HG03064 (cell line): Measurements from ENCODE around the gene PTGER1.

ENCODE experiments used
- ATAC-seq: cut with Tn5 transposase; IDR thresholded peaks from one replicate; pipeline ENCODE4 v1.9.1; 2021; ENCODE audit warnings: low read depth; ENCODE audit not compliant: unreplicated experiment

Gene PTGER1

GRCh38 chr19:14442891-14443631, 32.1 kb downstream of the PTGER1 start:
- ATAC-seq: no peak

GRCh38 chr19:14441041-14441938, 33.9 kb downstream of the PTGER1 start:
- no peak for ATAC-seq

GRCh38 chr19:14440049-14440448, 35.1 kb downstream of the PTGER1 start:
- ATAC-seq: no peak

GRCh38 chr19:14439014-14439413, 36.1 kb downstream of the PTGER1 start:
- no peak for ATAC-seq

- ATAC-seq: no peak
These were observed 37.5 kb downstream of the PTGER1 start for GRCh38 chr19:14437578-14438140.

GRCh38 chr19:14435320-14436050, 39.7 kb downstream of the PTGER1 start:
- ATAC-seq: no peak

GRCh38 chr19:14434543-14435319, 40.4 kb downstream of the PTGER1 start:
- ATAC-seq: no peak

GRCh38 chr19:14433554-14434501, 41.3 kb downstream of the PTGER1 start:
- no peak for ATAC-seq

GRCh38 chr19:14432791-14433553, 42.2 kb downstream of the PTGER1 start, which contains the start of gene PKN1:
TSS of gene PKN1 (plus strand) at chr19:14433306. CDS start at chr19:14433522, 216 bp downstream.
- no peak for ATAC-seq

GRCh38 chr19:14430712-14431111, 44.4 kb downstream of the PTGER1 start:
- ATAC-seq: no peak

- ATAC-seq: no peak
These were observed 46.2 kb downstream of the PTGER1 start for GRCh38 chr19:14428882-14429416.

GRCh38 chr19:14427461-14427860, 47.7 kb downstream of the PTGER1 start:
- no peak for ATAC-seq

- ATAC-seq: no peak
These were observed 49.4 kb downstream of the PTGER1 start for GRCh38 chr19:14425696-14426138.
